Hippocampal formation (tissue), 2 donors: ENCODE results near the gene PTEN.

Source experiments
- DNase-seq, 2 donors: peaks; one replicate each; lab custom pipeline; 2025; lab: John Stamatoyannopoulos, UW

Gene PTEN

GRCh38 chr10:87976101-87976743 lies 112.8 kb downstream of the PTEN start:
- DNase-seq, result no peak

GRCh38 chr10:87978166-87978565 lies 114.7 kb downstream of the PTEN start:
- no peak for DNase-seq

GRCh38 chr10:87979847-87980246 lies 116.4 kb downstream of the PTEN start:
- DNase-seq, result no peak

GRCh38 chr10:87983716-87984115 lies 120.3 kb downstream of the PTEN start:
- DNase-seq, result no peak

- no peak for DNase-seq
Observed at GRCh38 chr10:87987206-87987605, 123.8 kb downstream of the PTEN start.

GRCh38 chr10:87991946-87992345 lies 128.5 kb downstream of the PTEN start:
- no peak for DNase-seq

GRCh38 chr10:88004451-88004850 lies 141.0 kb downstream of the PTEN start:
- no peak for DNase-seq

GRCh38 chr10:88006261-88006660 lies 142.8 kb downstream of the PTEN start:
- DNase-seq, result no peak

GRCh38 chr10:88008866-88009470 lies 145.5 kb downstream of the PTEN start:
- DNase-seq, result no peak

GRCh38 chr10:88012641-88013040 lies 149.2 kb downstream of the PTEN start:
- DNase-seq, result no peak

- DNase-seq, result no peak
Observed at GRCh38 chr10:88017781-88018180, 154.4 kb downstream of the PTEN start.

- no peak for DNase-seq
Observed at GRCh38 chr10:88019753-88020152, 156.3 kb downstream of the PTEN start.
